ENCODE measurements around the gene PIEZO1. TPM values are rescaled to one million over a fixed set of nuclear protein-coding genes. Genes with fewer than 3 reads are reported as not detected.

PIEZO1 gene
- total and polyA plus RNA-seq, 9 of the 15 experiments (the other 6 are each of a cell fraction or from before 2014, with no cell fraction given), result 3.6 to 432 (median 131) TPM

DNA sequence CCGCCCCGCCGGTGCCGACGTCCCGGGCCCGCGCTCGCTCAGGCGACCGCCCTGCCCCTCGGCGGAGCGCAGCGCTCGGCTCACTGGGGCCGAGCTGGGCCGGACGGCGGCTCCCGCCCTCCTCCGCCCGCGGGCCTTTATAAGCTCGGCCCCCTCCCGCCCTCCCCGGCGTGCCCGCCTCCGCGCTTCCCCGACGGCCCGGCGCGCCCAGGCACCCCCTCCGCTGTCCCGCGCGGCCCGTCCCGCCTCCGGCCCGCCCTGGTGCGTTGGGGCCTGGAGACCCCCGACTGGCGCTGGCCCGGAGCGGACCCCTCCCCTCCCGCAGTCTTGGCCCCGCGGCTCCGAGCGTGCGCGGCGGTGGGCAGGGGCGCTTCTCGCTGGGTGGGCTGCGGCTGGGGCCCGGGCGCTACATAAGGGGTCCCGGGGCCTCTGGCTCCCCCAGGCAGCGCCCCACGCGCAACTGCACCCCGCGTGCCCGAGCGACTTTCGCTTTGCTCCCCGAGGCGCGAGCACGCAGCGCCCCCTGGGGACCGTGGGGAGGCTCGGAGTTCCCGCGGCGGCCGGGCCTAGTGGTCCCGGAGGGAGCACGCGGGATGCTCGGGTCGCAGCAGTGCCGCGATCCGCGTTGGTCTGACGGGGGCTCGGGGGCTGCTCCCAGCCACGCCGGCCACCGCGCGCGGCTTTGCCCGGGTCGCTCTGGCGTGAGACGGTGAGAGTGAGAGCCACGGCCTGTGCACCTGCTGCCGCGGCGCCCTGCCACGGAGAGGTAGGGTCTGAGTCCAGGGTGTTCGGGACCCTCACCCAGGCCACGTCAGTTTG, at the start of gene PIEZO1 (continued):
- TF ChIP-seq, protein P1, sequence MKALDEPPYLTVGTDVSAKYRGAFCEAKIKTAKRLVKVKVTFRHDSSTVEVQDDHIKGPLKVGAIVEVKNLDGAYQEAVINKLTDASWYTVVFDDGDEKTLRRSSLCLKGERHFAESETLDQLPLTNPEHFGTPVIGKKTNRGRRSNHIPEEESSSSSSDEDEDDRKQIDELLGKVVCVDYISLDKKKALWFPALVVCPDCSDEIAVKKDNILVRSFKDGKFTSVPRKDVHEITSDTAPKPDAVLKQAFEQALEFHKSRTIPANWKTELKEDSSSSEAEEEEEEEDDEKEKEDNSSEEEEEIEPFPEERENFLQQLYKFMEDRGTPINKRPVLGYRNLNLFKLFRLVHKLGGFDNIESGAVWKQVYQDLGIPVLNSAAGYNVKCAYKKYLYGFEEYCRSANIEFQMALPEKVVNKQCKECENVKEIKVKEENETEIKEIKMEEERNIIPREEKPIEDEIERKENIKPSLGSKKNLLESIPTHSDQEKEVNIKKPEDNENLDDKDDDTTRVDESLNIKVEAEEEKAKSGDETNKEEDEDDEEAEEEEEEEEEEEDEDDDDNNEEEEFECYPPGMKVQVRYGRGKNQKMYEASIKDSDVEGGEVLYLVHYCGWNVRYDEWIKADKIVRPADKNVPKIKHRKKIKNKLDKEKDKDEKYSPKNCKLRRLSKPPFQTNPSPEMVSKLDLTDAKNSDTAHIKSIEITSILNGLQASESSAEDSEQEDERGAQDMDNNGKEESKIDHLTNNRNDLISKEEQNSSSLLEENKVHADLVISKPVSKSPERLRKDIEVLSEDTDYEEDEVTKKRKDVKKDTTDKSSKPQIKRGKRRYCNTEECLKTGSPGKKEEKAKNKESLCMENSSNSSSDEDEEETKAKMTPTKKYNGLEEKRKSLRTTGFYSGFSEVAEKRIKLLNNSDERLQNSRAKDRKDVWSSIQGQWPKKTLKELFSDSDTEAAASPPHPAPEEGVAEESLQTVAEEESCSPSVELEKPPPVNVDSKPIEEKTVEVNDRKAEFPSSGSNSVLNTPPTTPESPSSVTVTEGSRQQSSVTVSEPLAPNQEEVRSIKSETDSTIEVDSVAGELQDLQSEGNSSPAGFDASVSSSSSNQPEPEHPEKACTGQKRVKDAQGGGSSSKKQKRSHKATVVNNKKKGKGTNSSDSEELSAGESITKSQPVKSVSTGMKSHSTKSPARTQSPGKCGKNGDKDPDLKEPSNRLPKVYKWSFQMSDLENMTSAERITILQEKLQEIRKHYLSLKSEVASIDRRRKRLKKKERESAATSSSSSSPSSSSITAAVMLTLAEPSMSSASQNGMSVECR (CRISPR knock-in tag; IDR thresholded peaks at IDR 0.05), result peak; percentile 95
- TF ChIP-seq KAT7 (CRISPR knock-in tag; IDR thresholded peaks at IDR 0.05; ENCODE audit: borderline replicate concordance), result peak; percentile 100
- TF ChIP-seq, protein P2, sequence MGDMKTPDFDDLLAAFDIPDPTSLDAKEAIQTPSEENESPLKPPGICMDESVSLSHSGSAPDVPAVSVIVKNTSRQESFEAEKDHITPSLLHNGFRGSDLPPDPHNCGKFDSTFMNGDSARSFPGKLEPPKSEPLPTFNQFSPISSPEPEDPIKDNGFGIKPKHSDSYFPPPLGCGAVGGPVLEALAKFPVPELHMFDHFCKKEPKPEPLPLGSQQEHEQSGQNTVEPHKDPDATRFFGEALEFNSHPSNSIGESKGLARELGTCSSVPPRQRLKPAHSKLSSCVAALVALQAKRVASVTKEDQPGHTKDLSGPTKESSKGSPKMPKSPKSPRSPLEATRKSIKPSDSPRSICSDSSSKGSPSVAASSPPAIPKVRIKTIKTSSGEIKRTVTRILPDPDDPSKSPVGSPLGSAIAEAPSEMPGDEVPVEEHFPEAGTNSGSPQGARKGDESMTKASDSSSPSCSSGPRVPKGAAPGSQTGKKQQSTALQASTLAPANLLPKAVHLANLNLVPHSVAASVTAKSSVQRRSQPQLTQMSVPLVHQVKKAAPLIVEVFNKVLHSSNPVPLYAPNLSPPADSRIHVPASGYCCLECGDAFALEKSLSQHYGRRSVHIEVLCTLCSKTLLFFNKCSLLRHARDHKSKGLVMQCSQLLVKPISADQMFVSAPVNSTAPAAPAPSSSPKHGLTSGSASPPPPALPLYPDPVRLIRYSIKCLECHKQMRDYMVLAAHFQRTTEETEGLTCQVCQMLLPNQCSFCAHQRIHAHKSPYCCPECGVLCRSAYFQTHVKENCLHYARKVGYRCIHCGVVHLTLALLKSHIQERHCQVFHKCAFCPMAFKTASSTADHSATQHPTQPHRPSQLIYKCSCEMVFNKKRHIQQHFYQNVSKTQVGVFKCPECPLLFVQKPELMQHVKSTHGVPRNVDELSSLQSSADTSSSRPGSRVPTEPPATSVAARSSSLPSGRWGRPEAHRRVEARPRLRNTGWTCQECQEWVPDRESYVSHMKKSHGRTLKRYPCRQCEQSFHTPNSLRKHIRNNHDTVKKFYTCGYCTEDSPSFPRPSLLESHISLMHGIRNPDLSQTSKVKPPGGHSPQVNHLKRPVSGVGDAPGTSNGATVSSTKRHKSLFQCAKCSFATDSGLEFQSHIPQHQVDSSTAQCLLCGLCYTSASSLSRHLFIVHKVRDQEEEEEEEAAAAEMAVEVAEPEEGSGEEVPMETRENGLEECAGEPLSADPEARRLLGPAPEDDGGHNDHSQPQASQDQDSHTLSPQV (IDR thresholded peaks at IDR 0.05), result peak; percentile 79
- TF ChIP-seq XRCC5 (IDR thresholded peaks at IDR 0.05; ENCODE audit: low read depth, low read length), result peak; percentile 85; the same call in 1 of the 2 replicates
- no peak for TF ChIP-seq SRSF3 (IDR thresholded peaks at IDR 0.05; ENCODE audit: insufficient read depth, low read length)
- no peak for TF ChIP-seq BCL6 (CRISPR knock-in tag; IDR thresholded peaks at IDR 0.05)
- TF ChIP-seq, protein P3, sequence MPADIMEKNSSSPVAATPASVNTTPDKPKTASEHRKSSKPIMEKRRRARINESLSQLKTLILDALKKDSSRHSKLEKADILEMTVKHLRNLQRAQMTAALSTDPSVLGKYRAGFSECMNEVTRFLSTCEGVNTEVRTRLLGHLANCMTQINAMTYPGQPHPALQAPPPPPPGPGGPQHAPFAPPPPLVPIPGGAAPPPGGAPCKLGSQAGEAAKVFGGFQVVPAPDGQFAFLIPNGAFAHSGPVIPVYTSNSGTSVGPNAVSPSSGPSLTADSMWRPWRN (IDR thresholded peaks at IDR 0.05; ENCODE audit: low read depth), result no peak
- TF ChIP-seq HDGF (IDR thresholded peaks at IDR 0.05), result no peak
